Fibroblast of villous mesenchyme (primary cell): Measurements from ENCODE around the gene CORO2B. TPM values are rescaled to one million over a fixed set of nuclear protein-coding genes. Genes with fewer than 3 reads are reported as not detected.

ENCODE experiments used
- DNase-seq: peaks from one replicate; pipeline ENCODE4 v3.0.0-alpha.2; 2010; ENCODE audit warnings: low read depth
- H3K4me3 ChIP-seq: 2 replicates; pipeline ENCODE4 v1.5.1; 2011; ENCODE audit warnings: low read depth, mild to moderate bottlenecking, low read length
- total RNA-seq: library from RNA; depleted of rRNA; stranded (reverse); fragments of >200 nt; gene quantifications from 2 replicates; pipeline ENCODE4 v1.2.3, GENCODE V29; 2012
- TF ChIP-seq, protein P1 (sequence below): IDR thresholded peaks from 2 replicates; pipeline ENCODE4 v1.5.1; 2012; ENCODE audit warnings: low read depth, mild to moderate bottlenecking, low read length; ENCODE audit not compliant: insufficient read depth

Gene CORO2B
- total RNA-seq, 1 donor: 9.5 TPM

GRCh38 chr15:68719672-68720071, 140.9 kb downstream of the CORO2B start:
- no peak for DNase-seq
- TF ChIP-seq, protein P1, sequence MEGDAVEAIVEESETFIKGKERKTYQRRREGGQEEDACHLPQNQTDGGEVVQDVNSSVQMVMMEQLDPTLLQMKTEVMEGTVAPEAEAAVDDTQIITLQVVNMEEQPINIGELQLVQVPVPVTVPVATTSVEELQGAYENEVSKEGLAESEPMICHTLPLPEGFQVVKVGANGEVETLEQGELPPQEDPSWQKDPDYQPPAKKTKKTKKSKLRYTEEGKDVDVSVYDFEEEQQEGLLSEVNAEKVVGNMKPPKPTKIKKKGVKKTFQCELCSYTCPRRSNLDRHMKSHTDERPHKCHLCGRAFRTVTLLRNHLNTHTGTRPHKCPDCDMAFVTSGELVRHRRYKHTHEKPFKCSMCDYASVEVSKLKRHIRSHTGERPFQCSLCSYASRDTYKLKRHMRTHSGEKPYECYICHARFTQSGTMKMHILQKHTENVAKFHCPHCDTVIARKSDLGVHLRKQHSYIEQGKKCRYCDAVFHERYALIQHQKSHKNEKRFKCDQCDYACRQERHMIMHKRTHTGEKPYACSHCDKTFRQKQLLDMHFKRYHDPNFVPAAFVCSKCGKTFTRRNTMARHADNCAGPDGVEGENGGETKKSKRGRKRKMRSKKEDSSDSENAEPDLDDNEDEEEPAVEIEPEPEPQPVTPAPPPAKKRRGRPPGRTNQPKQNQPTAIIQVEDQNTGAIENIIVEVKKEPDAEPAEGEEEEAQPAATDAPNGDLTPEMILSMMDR: no peak
- no peak overlapping the region for H3K4me3 ChIP-seq

DNA sequence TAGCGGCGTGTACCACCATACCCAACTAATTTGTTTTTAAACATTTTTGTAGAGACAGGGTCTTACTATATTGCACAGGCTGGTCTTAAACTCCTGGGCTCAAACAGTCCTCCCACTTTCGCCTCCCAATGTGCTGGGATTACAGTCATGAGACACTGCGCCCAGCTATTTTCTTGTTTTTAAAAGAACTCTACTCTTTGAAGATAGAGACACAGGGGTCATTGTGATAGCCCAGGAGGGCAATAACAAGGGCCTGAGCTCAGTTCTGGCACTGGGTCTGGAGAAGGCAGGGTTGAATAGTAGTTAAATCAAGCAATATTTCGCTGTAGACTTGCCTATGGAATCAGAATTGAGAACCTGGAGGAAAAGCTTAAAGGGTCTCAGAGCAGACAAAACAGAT, 143.1 kb downstream of the CORO2B start:
- no peak for DNase-seq
- TF ChIP-seq, protein P1: no peak
- no peak overlapping the region for H3K4me3 ChIP-seq

DNA sequence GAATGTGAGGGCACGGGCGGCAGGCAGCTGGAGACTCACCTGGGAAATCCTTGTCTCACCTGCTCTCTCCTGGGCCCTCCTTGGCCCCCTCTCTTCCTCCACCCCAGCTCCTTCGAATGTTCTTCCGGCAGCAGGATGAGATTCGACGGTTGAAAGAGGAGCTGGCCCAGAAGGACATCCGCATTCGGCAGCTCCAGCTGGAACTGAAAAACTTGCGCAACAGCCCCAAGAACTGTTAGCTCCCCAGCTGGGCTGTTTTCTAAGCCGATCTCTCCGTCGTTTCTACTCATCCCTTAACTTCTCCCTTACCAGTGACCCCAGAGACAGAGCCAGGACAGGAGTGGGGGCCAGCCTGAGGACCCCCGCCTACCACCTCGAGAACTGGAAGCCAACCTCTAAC, 146.9 kb downstream of the CORO2B start:
- DNase-seq: peak; percentile 50
- TF ChIP-seq, protein P1: no peak
- H3K4me3 ChIP-seq: no peak overlapping the region

DNA sequence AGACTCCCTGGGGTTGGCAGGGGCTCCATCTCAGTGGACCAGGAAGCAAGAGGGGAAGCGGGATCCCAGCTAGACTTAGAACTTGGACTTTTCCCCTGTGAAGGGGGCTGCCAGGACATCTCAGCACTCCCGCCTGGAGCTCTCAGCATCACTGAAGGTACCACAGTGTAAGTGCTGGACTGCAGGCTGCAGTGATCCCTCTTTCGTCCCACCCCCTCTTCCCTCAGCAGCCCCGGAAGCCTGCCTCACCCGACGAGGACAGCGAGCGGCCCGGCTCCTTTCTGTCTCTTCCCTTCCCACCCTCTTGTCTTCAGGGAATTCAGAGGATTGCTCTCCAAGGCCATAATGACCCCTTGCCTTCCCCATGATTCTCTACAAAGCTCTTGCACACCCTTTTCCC, 147.5 kb downstream of the CORO2B start:
- DNase-seq: no peak
- TF ChIP-seq, protein P1: no peak
- no peak overlapping the region for H3K4me3 ChIP-seq

DNA sequence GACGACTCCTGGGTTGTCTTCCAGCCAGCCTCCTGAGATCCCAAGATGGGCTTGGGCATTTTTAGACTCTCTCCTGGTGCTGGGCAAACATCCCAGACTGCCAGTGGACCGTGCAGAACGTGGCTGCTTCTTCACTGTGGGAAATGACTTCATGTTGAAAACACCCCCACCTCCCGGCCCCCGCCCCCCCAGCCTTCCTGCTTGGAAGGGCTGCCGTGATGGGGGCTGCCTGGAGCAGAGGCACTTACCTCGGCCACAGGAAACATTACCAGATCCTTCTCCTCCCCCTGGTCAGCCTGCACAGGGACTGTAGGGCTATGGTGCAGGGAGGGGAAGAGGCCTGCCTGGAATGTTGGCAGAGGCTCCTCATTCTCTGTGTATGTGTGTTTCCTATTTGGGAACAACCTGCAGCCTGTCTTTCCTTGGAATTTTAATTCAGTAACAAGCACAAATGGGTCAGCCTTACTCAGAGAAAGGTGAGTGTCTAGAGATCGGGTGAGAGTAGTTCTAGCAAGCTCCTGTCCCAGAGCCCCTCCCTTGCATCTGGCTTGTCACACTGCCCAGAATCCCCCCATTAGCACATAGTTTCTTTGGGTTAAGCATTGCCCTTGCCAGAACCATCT, 151.1 kb downstream of the CORO2B start:
- TF ChIP-seq, protein P1: no peak
- no peak overlapping the region for H3K4me3 ChIP-seq
- DNase-seq: no peak

- no peak overlapping the region for H3K4me3 ChIP-seq
- peak; percentile 64 for DNase-seq
These were observed 151.7 kb downstream of the CORO2B start for GRCh38 chr15:68730471-68730919.

More at GRCh38 chr15:68730471-68730919, 151.7 kb downstream of the CORO2B start:
- TF ChIP-seq, protein P1: peak; percentile 60
